ENCODE data around the gene LKAAEAR1.
A peak's percentile ranks its signal among the peaks of the same experiment; 100 is the strongest.

The LKAAEAR1 gene

GRCh38 chr20:64039293-64040160, 44.7 kb downstream of the LKAAEAR1 start:
- H3K4me3 ChIP-seq (ENCODE audit: low read depth, low read length): no peak overlapping the region

GRCh38 chr20:64038565-64039292, 45.5 kb downstream of the LKAAEAR1 start:
- Histone ChIP-seq H3K36me3 (replicated peaks) (peaks cover 2% of the 10 kb centered on the region), H3K27me3 (replicated peaks) (peaks cover 21% of the 10 kb centered on the region), H3K4me3 (ENCODE audit: low read depth, low read length) (peak overlapping the region; percentile 37), H3K27ac (no peak overlapping the region)
- in situ Hi-C loops (cut with HindIII; ENCODE audit: low pct_ligation_motif_present, low sequenced_read_pairs): no loop called here
- TF ChIP-seq CTCF (IDR thresholded peaks at IDR 0.05; ENCODE audit: low read depth, low read length, missing control alignments): peak; percentile 59
- peak; percentile 18 for DNase-seq

More at GRCh38 chr20:64039293-64040160, 44.7 kb downstream of the LKAAEAR1 start:
- in situ Hi-C loops (cut with HindIII; ENCODE audit: low pct_ligation_motif_present, low sequenced_read_pairs): no loop called here
- Histone ChIP-seq H3K27me3 (replicated peaks) (peaks cover 21% of the 10 kb centered on the region), H3K36me3 (replicated peaks) (no peaks in the 10 kb centered on the region), H3K27ac (no peak overlapping the region)
- no peak for TF ChIP-seq CTCF (IDR thresholded peaks at IDR 0.05; ENCODE audit: low read depth, low read length, missing control alignments)
- DNase-seq: no peak

GRCh38 chr20:64038224-64038564, 46.0 kb downstream of the LKAAEAR1 start:
- DNase-seq: no peak
- peaks cover 21% of the 10 kb centered on the region for H3K27me3 ChIP-seq (replicated peaks)
- TF ChIP-seq CTCF (IDR thresholded peaks at IDR 0.05; ENCODE audit: low read depth, low read length, missing control alignments): no peak
- H3K4me3 ChIP-seq (ENCODE audit: low read depth, low read length): no peak overlapping the region
- no peak overlapping the region for H3K27ac ChIP-seq
- H3K36me3 ChIP-seq (replicated peaks): peaks cover 2% of the 10 kb centered on the region
- in situ Hi-C loops (cut with HindIII; ENCODE audit: low pct_ligation_motif_present, low sequenced_read_pairs): no loop called here

- no peak for TF ChIP-seq CTCF (IDR thresholded peaks at IDR 0.05; ENCODE audit: low read depth, low read length, missing control alignments)
- H3K36me3 ChIP-seq (replicated peaks): peaks cover 4% of the 10 kb centered on the region
- DNase-seq: no peak
- in situ Hi-C loops (cut with HindIII; ENCODE audit: low pct_ligation_motif_present, low sequenced_read_pairs): no loop called here
- H3K4me3 ChIP-seq (ENCODE audit: low read depth, low read length): no peak overlapping the region
- H3K27ac ChIP-seq: no peak overlapping the region
- peaks cover 21% of the 10 kb centered on the region for H3K27me3 ChIP-seq (replicated peaks)
Measured at GRCh38 chr20:64037498-64038213, 46.5 kb downstream of the LKAAEAR1 start.

- no peak overlapping the region for H3K4me3 ChIP-seq (ENCODE audit: low read depth, low read length)
- DNase-seq: no peak
- H3K27ac ChIP-seq: no peak overlapping the region
- H3K27me3 ChIP-seq (replicated peaks): peaks cover 17% of the 10 kb centered on the region
- TF ChIP-seq CTCF (IDR thresholded peaks at IDR 0.05; ENCODE audit: low read depth, low read length, missing control alignments): no peak
- in situ Hi-C loops (cut with HindIII; ENCODE audit: low pct_ligation_motif_present, low sequenced_read_pairs): no loop called here
- H3K36me3 ChIP-seq (replicated peaks): peaks cover 5% of the 10 kb centered on the region
Measured at GRCh38 chr20:64037199-64037497, 47.0 kb downstream of the LKAAEAR1 start.

Data from brain microvascular endothelial cell (primary cell).